GM10248 (cell line): Measurements from ENCODE around the gene MAB21L2.

Source experiments
- CTCF ChIA-PET: fragments of 300-600 bp; sonication (Branson Sonifier 250); formaldehyde crosslinking; extraction: SDS; loops from one replicate; lab custom pipeline; 2021; ENCODE audit warnings: antibody characterized with exemption; lab: Yijun Ruan, JAX
- POLR2A ChIA-PET: fragments of 350-650 bp; sonication (Branson Sonifier 250); formaldehyde crosslinking; extraction: SDS; loops from one replicate; lab custom pipeline; 2020; ENCODE audit warnings: antibody characterized with exemption; lab: Yijun Ruan, JAX
- DNase-seq: peaks from one replicate; pipeline ENCODE4 v3.0.0; 2012; ENCODE audit errors: extremely low spot score
- TF ChIP-seq, protein P1 (sequence below): IDR thresholded peaks from 2 replicates; pipeline ENCODE4 v1.5.1; 2012; ENCODE audit warnings: mild to moderate bottlenecking, low read depth; ENCODE audit errors: extremely low read depth, missing control alignments, control extremely low read depth

Gene MAB21L2

DNA sequence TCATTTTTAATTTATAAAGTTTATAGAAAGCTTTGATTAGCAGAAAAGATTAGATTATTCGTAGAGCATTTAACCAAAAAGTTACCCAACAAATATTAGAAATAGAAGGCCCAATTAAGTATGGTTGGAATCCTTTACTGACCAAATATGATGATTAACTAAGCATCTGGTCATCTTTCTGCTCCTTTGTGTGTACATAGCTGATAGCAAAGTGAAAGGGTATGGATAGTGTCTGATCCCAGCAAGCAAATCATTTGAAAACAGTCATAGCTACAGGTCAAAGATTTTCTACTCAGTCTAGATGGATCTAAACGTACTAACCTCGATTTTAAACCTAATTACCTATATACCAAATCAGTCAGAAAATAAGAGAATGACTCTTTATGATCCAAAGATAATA, 7.3 kb upstream of the MAB21L2 start:
- ChIA-PET POLR2A (no interaction called here), CTCF (interaction anchor here (1.0 to 1.5 kb wide), 2 partner anchors 28 to 31 kb away, joined by 3 read pairs; no protein-coding TSS in a partner anchor)
- DNase-seq, result no peak
- TF ChIP-seq, protein P1, sequence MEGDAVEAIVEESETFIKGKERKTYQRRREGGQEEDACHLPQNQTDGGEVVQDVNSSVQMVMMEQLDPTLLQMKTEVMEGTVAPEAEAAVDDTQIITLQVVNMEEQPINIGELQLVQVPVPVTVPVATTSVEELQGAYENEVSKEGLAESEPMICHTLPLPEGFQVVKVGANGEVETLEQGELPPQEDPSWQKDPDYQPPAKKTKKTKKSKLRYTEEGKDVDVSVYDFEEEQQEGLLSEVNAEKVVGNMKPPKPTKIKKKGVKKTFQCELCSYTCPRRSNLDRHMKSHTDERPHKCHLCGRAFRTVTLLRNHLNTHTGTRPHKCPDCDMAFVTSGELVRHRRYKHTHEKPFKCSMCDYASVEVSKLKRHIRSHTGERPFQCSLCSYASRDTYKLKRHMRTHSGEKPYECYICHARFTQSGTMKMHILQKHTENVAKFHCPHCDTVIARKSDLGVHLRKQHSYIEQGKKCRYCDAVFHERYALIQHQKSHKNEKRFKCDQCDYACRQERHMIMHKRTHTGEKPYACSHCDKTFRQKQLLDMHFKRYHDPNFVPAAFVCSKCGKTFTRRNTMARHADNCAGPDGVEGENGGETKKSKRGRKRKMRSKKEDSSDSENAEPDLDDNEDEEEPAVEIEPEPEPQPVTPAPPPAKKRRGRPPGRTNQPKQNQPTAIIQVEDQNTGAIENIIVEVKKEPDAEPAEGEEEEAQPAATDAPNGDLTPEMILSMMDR, result no peak

DNA sequence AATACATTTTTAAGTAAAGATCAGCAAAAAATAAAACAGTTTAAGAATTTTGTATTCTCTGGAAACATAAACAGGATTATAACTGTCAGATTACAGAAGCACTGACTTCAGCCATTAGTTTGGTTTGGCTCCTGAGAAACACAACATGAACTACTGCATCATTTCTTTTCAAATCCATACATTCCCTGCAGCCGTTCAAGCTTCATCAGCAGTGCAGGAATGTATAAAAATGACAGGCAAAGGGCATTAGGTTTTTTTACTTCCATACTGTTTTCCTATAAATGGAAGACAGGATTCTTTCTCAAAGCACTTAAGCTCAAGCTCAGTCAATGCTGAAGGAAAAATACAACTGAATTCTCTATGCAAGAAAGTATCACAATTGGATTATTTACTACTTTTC, 4.2 kb upstream of the MAB21L2 start:
- no peak for DNase-seq
- TF ChIP-seq, protein P1, result no peak
- ChIA-PET POLR2A (no interaction called here), CTCF (interaction anchor here (1.1 kb wide), 1 partner anchor 37 kb away, joined by 3 read pairs; no protein-coding TSS in a partner anchor)

DNA sequence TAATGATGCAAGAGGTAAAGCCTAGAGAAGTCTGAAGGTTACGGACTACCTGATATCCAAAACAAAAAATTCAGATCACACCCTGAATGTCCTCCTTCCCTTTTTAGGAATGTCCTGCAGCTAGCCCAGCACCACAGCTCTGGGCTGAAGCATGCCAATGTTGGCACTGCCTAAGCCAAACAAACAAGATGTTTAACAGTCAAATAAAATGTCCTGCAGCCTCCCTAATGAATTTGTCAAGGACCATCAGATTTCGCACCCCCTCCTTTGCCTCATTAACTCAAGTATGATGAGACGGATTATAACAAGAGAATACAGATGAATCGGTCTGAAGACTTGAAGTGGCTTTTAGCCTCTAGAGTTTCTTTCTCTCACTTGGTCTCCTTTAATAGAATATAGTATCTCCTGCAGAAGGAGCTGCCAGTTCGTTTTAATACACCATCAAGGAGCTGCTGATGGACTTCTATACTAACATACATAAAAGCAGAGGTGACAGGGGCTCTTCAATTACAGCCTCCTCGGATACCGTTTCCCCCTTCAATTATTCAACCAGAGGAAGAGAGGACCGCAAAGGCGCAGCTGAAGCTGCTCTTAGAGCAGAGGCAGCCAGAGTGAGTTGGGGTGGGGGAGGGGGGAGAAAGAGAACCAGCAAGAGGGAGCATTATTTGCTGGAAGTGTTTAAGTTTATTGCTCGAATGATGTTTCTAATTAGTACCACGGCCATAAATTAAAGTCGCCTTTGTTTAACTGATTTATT, 3.0 kb upstream of the MAB21L2 start:
- ChIA-PET POLR2A (no interaction called here), CTCF (interaction anchor here (1.1 kb wide), 1 partner anchor 38 kb away, joined by 3 read pairs; no protein-coding TSS in a partner anchor)
- DNase-seq, result no peak

DNA sequence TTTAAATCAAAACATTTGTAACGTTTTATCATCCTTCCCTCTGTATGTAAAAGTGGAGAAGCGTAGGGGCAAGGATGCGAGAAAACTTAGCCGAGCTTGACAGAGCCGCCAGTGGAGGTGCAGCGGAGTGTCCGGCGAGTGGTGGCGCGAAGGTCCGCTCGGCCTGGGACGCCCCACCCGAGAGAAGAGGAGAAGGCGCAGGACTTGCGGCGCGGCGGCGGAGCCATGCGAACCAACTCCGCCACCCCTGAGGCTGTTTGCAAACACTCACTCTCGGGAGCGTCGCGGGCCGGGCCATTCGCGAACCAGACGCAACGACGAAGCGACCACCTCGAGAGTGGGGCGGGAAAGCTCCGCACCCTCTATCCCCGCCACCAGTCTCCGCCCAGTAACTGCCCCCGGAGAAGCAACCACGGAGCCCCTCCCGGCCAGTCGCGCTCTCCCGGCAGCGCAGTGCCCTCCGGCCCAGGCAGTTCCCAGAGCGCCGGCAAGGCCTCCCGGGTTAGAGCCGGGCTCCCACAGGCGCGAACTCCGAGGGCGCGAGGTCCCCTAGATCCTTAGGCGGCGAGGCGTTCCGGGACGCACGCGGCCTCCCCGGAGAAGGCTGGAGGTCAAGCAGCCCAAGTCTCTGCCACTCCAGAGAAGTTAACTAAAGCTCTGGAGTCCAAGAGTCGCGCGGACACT, 2.3 kb upstream of the MAB21L2 start:
- TF ChIP-seq, protein P1, result no peak
- DNase-seq, result no peak
- ChIA-PET POLR2A (no interaction called here), CTCF (no interaction called here)

More for the DNA sequence above, 3.0 kb upstream of the MAB21L2 start:
- TF ChIP-seq, protein P1, result no peak

DNA sequence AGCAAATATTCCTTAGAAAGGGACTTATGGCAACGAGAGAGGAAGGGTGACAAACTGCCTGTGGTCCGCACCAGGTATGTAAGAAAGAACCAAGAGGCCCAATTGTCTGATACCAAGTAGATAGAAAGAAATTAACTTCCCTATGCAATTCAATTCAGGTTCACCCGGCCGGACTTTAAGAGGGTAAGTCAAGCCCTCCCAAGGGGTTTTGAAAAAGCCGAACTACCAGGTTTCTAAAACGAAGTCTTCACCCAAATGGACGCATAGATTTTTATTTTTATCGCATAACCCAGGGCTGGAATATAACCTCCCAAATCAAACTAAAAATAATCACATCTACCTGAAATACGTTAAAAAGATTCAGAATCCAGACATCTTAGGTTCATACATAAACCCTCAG, 1.6 kb upstream of the MAB21L2 start:
- no peak for DNase-seq
- CTCF ChIA-PET, result no interaction called here
- POLR2A ChIA-PET, result no interaction called here
- TF ChIP-seq, protein P1, result no peak

DNA sequence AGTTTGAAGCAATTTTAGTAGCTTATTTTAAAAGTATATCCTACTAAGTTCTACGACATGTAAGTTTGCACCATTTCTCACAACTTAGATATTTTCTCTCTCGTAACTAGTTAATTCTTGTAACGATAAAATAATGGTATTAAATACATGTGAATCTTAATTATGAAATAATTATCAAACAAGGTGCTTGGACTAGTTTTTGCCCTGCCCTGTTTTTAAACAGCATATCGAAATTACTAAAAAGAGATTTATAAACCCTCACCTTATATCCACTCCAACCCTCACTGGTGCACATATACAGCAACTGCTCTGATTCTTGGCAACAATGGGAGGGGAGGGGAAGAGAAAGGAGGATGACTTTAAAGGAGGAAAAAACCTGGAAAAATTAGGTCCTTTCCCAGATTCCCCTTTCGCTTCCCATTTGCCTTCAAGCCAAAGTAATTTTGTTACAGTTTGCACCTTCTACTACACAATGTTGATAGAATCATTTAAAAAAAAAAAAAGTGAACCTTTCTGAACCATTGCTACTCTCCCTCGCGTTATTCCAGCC, 820 bp upstream of the MAB21L2 start:
- ChIA-PET POLR2A (no interaction called here), CTCF (no interaction called here)
- TF ChIP-seq, protein P1, result no peak
- no peak for DNase-seq
